Forelimb muscle (tissue), 1 donor: ENCODE results near the gene APBA2. TPM values are rescaled to one million over a fixed set of nuclear protein-coding genes. Genes with fewer than 3 reads are reported as not detected.

Experiments
- DNase-seq: peaks from one replicate; pipeline ENCODE4 v3.0.0-alpha.2; 2013; ENCODE audit warnings: low read depth
- polyA plus RNA-seq: library from polyadenylated mRNA; unstranded; fragments of 120-200 nt; gene quantifications from one replicate; pipeline ENCODE4 v1.2.1, GENCODE V29; 2013; ENCODE audit not compliant: insufficient read length

The APBA2 gene
- polyA plus RNA-seq, 1 donor, result 3.9 TPM

- no peak for DNase-seq
Observed at GRCh38 chr15:28983432-28984311, 97.9 kb downstream of the APBA2 start.

- DNase-seq, result no peak
Observed at GRCh38 chr15:28984421-28985315, 98.9 kb downstream of the APBA2 start.

GRCh38 chr15:28985316-28985645, 99.5 kb downstream of the APBA2 start:
- DNase-seq, result no peak

GRCh38 chr15:28985691-28986090, 99.9 kb downstream of the APBA2 start:
- no peak for DNase-seq

- DNase-seq, result no peak
Observed at GRCh38 chr15:28986108-28986507, 100.3 kb downstream of the APBA2 start.

GRCh38 chr15:28986726-28987125, 101.0 kb downstream of the APBA2 start:
- DNase-seq, result no peak

- no peak for DNase-seq
Observed at GRCh38 chr15:28987337-28987736, 101.6 kb downstream of the APBA2 start.

GRCh38 chr15:28989239-28989830, 103.6 kb downstream of the APBA2 start:
- DNase-seq, result no peak

- DNase-seq, result no peak
Observed at GRCh38 chr15:28989896-28990295, 104.1 kb downstream of the APBA2 start.

GRCh38 chr15:28990390-28990789, 104.6 kb downstream of the APBA2 start:
- DNase-seq, result no peak

- no peak for DNase-seq
Observed at GRCh38 chr15:28991236-28992171, 105.7 kb downstream of the APBA2 start.

GRCh38 chr15:28992336-28992864, 106.6 kb downstream of the APBA2 start:
- DNase-seq, result no peak

GRCh38 chr15:28993051-28993719, 107.4 kb downstream of the APBA2 start:
- no peak for DNase-seq

- no peak for DNase-seq
Observed at GRCh38 chr15:28993720-28994053, 107.9 kb downstream of the APBA2 start.

GRCh38 chr15:28994142-28994830, 108.5 kb downstream of the APBA2 start:
- no peak for DNase-seq

- DNase-seq, result no peak
Observed at GRCh38 chr15:28994831-28995596, 109.2 kb downstream of the APBA2 start.

GRCh38 chr15:28995705-28996104, 109.9 kb downstream of the APBA2 start:
- DNase-seq, result no peak

- no peak for DNase-seq
Observed at GRCh38 chr15:28996289-28996688, 110.5 kb downstream of the APBA2 start.

- no peak for DNase-seq
Observed at GRCh38 chr15:28996953-28997352, 111.2 kb downstream of the APBA2 start.
